OCI-LY7 (cell line): Measurements from ENCODE around the gene CNTLN.

Source experiments
- EZH2phosphoT487 ChIP-seq: fragments of 200-600 bp; sonication (generic); IDR thresholded peaks from 2 replicates; pipeline ENCODE4 v1.6.1; 2018; ENCODE audit warnings: low read depth, borderline replicate concordance, mild to moderate bottlenecking, mixed run types, antibody characterized with exemption, low read length, moderate library complexity, mixed read lengths
- TF ChIP-seq, protein P1 (sequence below): fragments of 200-600 bp; sonication (generic); conservative IDR thresholded peaks from 2 replicates; pipeline ENCODE4 v1.5.1; 2014; ENCODE audit warnings: mild to moderate bottlenecking, antibody characterized with exemption, low read length, moderate library complexity, mixed read lengths

GRCh38 chr9:17487467-17487866 lies 352.6 kb downstream of the CNTLN start:
- TF ChIP-seq, protein P1, sequence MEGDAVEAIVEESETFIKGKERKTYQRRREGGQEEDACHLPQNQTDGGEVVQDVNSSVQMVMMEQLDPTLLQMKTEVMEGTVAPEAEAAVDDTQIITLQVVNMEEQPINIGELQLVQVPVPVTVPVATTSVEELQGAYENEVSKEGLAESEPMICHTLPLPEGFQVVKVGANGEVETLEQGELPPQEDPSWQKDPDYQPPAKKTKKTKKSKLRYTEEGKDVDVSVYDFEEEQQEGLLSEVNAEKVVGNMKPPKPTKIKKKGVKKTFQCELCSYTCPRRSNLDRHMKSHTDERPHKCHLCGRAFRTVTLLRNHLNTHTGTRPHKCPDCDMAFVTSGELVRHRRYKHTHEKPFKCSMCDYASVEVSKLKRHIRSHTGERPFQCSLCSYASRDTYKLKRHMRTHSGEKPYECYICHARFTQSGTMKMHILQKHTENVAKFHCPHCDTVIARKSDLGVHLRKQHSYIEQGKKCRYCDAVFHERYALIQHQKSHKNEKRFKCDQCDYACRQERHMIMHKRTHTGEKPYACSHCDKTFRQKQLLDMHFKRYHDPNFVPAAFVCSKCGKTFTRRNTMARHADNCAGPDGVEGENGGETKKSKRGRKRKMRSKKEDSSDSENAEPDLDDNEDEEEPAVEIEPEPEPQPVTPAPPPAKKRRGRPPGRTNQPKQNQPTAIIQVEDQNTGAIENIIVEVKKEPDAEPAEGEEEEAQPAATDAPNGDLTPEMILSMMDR: no peak
- no peak for TF ChIP-seq EZH2phosphoT487
